Epithelial cell of alveolus of lung (primary cell): ENCODE data around the gene CDC20B. TPM values are rescaled to one million over a fixed set of nuclear protein-coding genes. Genes with fewer than 3 reads are reported as not detected.

ENCODE experiments used
- total RNA-seq: library from RNA; depleted of rRNA; stranded (reverse); fragments of >200 nt; gene quantifications from 2 replicates; pipeline ENCODE4 v1.2.1, GENCODE V29; 2015

CDC20B gene
- total RNA-seq, result under 0.01 TPM in 1 of 2 replicates, not detected in the other

DNA sequence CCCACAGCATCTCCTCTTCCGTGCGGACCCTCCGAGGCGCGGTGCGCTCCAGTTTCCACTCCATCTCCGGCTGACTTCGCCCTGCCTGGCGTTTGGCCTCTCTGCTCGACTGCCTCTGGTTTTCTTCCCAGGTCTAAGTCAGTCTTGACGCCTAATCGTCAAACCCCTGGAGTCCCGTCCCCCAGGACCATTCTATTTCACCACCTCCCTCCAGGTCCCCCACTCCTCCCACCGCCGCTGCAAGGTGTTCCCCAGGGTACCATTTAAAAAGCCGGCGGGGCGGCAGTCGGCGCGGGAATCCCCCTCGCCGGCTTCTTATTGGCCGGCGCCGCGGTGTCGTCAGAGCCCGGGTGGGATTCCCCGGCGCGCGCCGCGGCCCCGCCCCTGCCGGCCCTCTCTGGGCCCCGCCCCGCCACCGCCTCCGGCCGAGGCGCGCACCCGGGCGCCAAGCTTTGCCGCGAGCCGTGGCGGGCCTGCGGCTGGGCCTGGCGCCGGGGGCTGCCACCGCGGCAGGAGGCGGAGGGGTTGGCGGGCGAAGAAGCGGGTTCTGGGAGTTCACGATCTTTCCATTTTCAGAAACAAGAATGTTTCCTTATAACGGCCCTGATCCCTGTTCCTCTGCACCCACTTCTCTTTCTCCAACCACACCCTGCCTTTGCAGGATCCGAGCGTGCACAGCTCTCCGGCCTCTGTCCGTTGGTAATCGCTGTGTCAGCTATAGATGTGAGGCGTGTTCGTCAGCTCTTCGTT is at the start of gene CDC20B:
Gene CDC20B, minus strand, starts transcription at position 241 of the 750 bp plus-strand sequence. Its CDS starts 177 bp downstream, at position 64.

DNA sequence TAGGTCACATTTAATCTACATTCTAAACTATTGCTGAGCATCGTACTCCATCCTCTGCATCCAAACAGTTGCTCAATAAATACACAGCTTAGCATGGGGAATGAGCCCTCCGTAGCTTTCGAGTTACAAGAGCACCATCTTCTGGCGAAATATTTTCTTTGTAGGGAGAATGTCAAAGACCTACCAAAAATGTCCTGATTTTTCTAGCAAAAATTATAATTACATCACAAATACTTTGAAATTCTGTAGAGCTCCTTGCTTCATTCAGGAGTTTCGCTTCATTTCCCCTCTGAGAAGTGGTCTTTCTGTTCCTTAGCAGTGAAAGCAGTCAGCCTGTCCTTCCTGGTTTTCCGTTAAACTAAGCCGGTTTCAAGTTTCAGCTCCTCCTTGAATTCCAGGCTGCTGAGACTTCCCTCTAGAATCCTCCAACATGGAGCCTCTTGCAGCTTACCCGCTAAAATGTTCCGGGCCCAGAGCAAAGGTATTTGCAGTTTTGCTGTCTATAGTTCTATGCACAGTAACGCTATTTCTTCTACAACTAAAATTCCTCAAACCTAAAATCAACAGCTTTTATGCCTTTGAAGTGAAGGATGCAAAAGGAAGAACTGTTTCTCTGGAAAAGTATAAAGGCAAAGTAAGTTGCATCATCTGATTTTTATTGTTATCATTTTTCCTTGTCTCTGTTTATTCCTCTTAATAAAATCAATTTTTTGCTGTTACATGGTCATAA is 13.0 kb downstream of the CDC20B start, which contains the start of gene GPX8:
Gene GPX8, plus strand, starts transcription at position 409 of the 730 bp plus-strand sequence. Its CDS starts 22 bp downstream, at position 431.

GRCh38 chr5:55102348-55102747 is 70.6 kb downstream of the CDC20B start, which contains the start of gene GZMA:
Gene GZMA (plus strand): TSS chr5:55102646. CDS start chr5:55102683, 37 bp downstream.

Other genes starting within 250 kb of the CDC20B start
- 0.16 and 42.9 TPM in 2 replicates for gene ESM1, start 187.6 kb downstream of the CDC20B start, total RNA-seq
- gene GZMK, start 148.9 kb downstream of the CDC20B start, total RNA-seq, result not detected in 2 replicates
- not detected in 2 replicates for gene GZMA, start 70.5 kb downstream of the CDC20B start, total RNA-seq
- 114 and 119 TPM in 2 replicates for gene GPX8, start 13.0 kb downstream of the CDC20B start, total RNA-seq
- gene MCIDAS, start 54.1 kb upstream of the CDC20B start, total RNA-seq, result not detected in 2 replicates
- gene CCNO, start 60.4 kb upstream of the CDC20B start, total RNA-seq, result 0.65 TPM in 1 of 2 replicates, not detected in the other
- 23.0 and 27.0 TPM in 2 replicates for gene DHX29, start 134.5 kb upstream of the CDC20B start, total RNA-seq
- 54.1 and 73.3 TPM in 2 replicates for gene MTREX, start 134.8 kb upstream of the CDC20B start, total RNA-seq